SK-N-SH treated with all-trans-retinoic acid at 6 μM for 48 hours (cell line): ENCODE data around the gene EP400.

ENCODE experiments used
- ATAC-seq: fragments of 200-7000 bp; cut with Tn5 transposase; 3 replicates; pipeline ENCODE4 v1.9.1; 2020; ENCODE audit warnings: mild to moderate bottlenecking, moderate library complexity
- ARNTL ChIP-seq: fragments of 450-650 bp; formaldehyde crosslinking; IDR thresholded peaks from 2 replicates; pipeline ENCODE4 v1.5.0; 2020; ENCODE audit warnings: low read depth, mild to moderate bottlenecking, moderate library complexity, borderline replicate concordance
- BACH2 ChIP-seq: fragments of 250-450 bp; sonication (Bioruptor Pico); IDR thresholded peaks from 2 replicates; pipeline ENCODE4 v1.9.0; 2021; ENCODE audit warnings: mild to moderate bottlenecking, borderline replicate concordance
- CREB5 ChIP-seq: fragments of 250-450 bp; sonication (Bioruptor Pico); IDR thresholded peaks from 2 replicates; pipeline ENCODE4 v1.5.1; 2020; ENCODE audit warnings: low read depth, mild to moderate bottlenecking, moderate library complexity
- CSRNP3 ChIP-seq: fragments of 250-450 bp; sonication (Bioruptor Pico); IDR thresholded peaks from 2 replicates; pipeline ENCODE4 v1.5.1; 2021; ENCODE audit warnings: mild to moderate bottlenecking, moderate library complexity
- ESRRG ChIP-seq: fragments of 250-450 bp; sonication (Bioruptor Pico); IDR thresholded peaks from 2 replicates; pipeline ENCODE4 v1.6.1; 2021; ENCODE audit warnings: mild to moderate bottlenecking
- GLIS3 ChIP-seq: fragments of 250-450 bp; sonication (Bioruptor Pico); IDR thresholded peaks from 2 replicates; pipeline ENCODE4 v1.5.0; 2020; ENCODE audit warnings: mild to moderate bottlenecking, moderate library complexity
- ISL1 ChIP-seq: fragments of 250-450 bp; sonication (Bioruptor Pico); IDR thresholded peaks from 2 replicates; pipeline ENCODE4 v2.1.2; 2022; ENCODE audit warnings: mild to moderate bottlenecking, moderate library complexity
- OSR1 ChIP-seq: fragments of 250-450 bp; sonication (Bioruptor Pico); IDR thresholded peaks from 2 replicates; pipeline ENCODE4 v1.8.0; 2022; ENCODE audit warnings: moderate library complexity, mild to moderate bottlenecking, inconsistent platforms
- PPARA ChIP-seq: fragments of 250-450 bp; sonication (Bioruptor Pico); IDR thresholded peaks from 2 replicates; pipeline ENCODE4 v1.5.0; 2020; ENCODE audit warnings: mild to moderate bottlenecking, borderline replicate concordance
- RARB ChIP-seq: fragments of 250-450 bp; sonication (Bioruptor Pico); IDR thresholded peaks from 2 replicates; pipeline ENCODE4 v1.8.0; 2021; ENCODE audit warnings: mild to moderate bottlenecking, moderate library complexity
- SNAI2 ChIP-seq: fragments of 250-450 bp; sonication (Bioruptor Pico); IDR thresholded peaks from 2 replicates; pipeline ENCODE4 v1.5.0; 2020; ENCODE audit warnings: mild to moderate bottlenecking, moderate library complexity
- TCF4 ChIP-seq: fragments of 250-450 bp; sonication (Bioruptor Pico); IDR thresholded peaks from 2 replicates; pipeline ENCODE4 v1.8.0; 2021; ENCODE audit warnings: mild to moderate bottlenecking, moderate library complexity, borderline replicate concordance
- TOX ChIP-seq: fragments of 250-450 bp; sonication (Bioruptor Pico); IDR thresholded peaks from 2 replicates; pipeline ENCODE4 v1.8.0; 2021; ENCODE audit warnings: mild to moderate bottlenecking, moderate library complexity, borderline replicate concordance
- TSHZ2 ChIP-seq: fragments of 250-450 bp; sonication (Bioruptor Pico); IDR thresholded peaks from 2 replicates; pipeline ENCODE4 v1.5.0; 2020; ENCODE audit warnings: mild to moderate bottlenecking, moderate library complexity
- ZC3H10 ChIP-seq: fragments of 250-450 bp; sonication (Bioruptor Pico); IDR thresholded peaks from 2 replicates; pipeline ENCODE4 v1.5.1; 2021; ENCODE audit warnings: mild to moderate bottlenecking, moderate library complexity
- ZFP3 ChIP-seq: fragments of 250-450 bp; sonication (Bioruptor Pico); IDR thresholded peaks from 2 replicates; pipeline ENCODE4 v1.5.0; 2020; ENCODE audit warnings: mild to moderate bottlenecking, moderate library complexity
- ZFP30 ChIP-seq: fragments of 450-650 bp; formaldehyde crosslinking; IDR thresholded peaks from 2 replicates; pipeline ENCODE4 v1.5.0; 2022; ENCODE audit warnings: mild to moderate bottlenecking, moderate library complexity
- ZNF565 ChIP-seq: fragments of 450-650 bp; formaldehyde crosslinking; conservative IDR thresholded peaks from 2 replicates; pipeline ENCODE4 v1.5.0; 2020; ENCODE audit warnings: low read depth, mild to moderate bottlenecking, moderate library complexity
- ZNF70 ChIP-seq: fragments of 450-650 bp; formaldehyde crosslinking; IDR thresholded peaks from 2 replicates; pipeline ENCODE4 v1.5.0; 2020; ENCODE audit warnings: mild to moderate bottlenecking, moderate library complexity
- ZNF8 ChIP-seq: fragments of 450-650 bp; formaldehyde crosslinking; IDR thresholded peaks from 2 replicates; pipeline ENCODE4 v1.5.0; 2020; ENCODE audit warnings: mild to moderate bottlenecking, moderate library complexity
- TF ChIP-seq, protein P1 (sequence below): fragments of 250-450 bp; sonication (Bioruptor Pico); IDR thresholded peaks from 2 replicates; pipeline ENCODE4 v1.8.0; 2020; ENCODE audit warnings: mild to moderate bottlenecking, moderate library complexity, borderline replicate concordance
- TF ChIP-seq, protein P2 (sequence below): fragments of 250-450 bp; sonication (Bioruptor Pico); IDR thresholded peaks from 2 replicates; pipeline ENCODE4 v1.8.0; 2021; ENCODE audit warnings: low read depth, mild to moderate bottlenecking, moderate library complexity, borderline replicate concordance

Gene EP400

GRCh38 chr12:131934535-131934934, 15.2 kb upstream of the EP400 start:
- ATAC-seq: no peak
- TF ChIP-seq ISL1: no peak
- no peak for TF ChIP-seq ESRRG
- TF ChIP-seq CSRNP3: no peak
- TF ChIP-seq ZNF70 (CRISPR knock-in tag): no peak
- no peak for TF ChIP-seq TCF4
- TF ChIP-seq TOX (CRISPR knock-in tag): no peak
- no peak for TF ChIP-seq PPARA
- no peak for TF ChIP-seq ZNF8 (CRISPR knock-in tag)
- no peak for TF ChIP-seq ZFP3 (CRISPR knock-in tag)
- TF ChIP-seq CREB5 (CRISPR knock-in tag): no peak
- no peak for TF ChIP-seq ZNF565 (CRISPR knock-in tag)
- TF ChIP-seq, protein P1, sequence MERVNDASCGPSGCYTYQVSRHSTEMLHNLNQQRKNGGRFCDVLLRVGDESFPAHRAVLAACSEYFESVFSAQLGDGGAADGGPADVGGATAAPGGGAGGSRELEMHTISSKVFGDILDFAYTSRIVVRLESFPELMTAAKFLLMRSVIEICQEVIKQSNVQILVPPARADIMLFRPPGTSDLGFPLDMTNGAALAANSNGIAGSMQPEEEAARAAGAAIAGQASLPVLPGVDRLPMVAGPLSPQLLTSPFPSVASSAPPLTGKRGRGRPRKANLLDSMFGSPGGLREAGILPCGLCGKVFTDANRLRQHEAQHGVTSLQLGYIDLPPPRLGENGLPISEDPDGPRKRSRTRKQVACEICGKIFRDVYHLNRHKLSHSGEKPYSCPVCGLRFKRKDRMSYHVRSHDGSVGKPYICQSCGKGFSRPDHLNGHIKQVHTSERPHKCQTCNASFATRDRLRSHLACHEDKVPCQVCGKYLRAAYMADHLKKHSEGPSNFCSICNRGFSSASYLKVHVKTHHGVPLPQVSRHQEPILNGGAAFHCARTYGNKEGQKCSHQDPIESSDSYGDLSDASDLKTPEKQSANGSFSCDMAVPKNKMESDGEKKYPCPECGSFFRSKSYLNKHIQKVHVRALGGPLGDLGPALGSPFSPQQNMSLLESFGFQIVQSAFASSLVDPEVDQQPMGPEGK (CRISPR knock-in tag): no peak

DNA sequence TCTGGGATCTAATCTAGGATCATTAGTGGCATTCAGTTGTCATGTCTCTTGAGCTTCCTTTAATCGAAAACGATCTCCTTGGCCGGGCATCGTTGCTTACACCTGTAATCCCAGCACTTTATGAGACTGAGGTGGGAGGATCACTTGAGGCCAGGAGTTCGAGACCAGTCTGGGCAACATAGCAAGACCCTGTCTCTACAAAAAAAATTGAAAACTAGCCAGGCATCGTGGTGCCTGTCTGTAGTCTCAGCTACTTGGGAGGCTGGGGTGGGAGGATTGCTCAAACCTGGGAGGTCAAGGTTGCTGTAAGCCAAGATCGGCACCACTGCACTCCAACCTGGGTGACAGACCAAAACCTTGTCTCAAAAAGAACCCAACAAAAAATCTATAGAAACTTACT, 11.7 kb upstream of the EP400 start:
- no peak for ATAC-seq

GRCh38 chr12:131939007-131939406, 10.7 kb upstream of the EP400 start:
- no peak for TF ChIP-seq CREB5 (CRISPR knock-in tag)
- TF ChIP-seq ZFP30: no peak
- no peak for TF ChIP-seq ZNF8 (CRISPR knock-in tag)
- TF ChIP-seq CSRNP3: no peak
- TF ChIP-seq, protein P2, sequence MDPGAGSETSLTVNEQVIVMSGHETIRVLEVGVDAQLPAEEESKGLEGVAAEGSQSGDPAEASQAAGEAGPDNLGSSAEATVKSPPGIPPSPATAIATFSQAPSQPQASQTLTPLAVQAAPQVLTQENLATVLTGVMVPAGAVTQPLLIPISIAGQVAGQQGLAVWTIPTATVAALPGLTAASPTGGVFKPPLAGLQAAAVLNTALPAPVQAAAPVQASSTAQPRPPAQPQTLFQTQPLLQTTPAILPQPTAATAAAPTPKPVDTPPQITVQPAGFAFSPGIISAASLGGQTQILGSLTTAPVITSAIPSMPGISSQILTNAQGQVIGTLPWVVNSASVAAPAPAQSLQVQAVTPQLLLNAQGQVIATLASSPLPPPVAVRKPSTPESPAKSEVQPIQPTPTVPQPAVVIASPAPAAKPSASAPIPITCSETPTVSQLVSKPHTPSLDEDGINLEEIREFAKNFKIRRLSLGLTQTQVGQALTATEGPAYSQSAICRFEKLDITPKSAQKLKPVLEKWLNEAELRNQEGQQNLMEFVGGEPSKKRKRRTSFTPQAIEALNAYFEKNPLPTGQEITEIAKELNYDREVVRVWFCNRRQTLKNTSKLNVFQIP: no peak
- TF ChIP-seq TOX (CRISPR knock-in tag): no peak
- TF ChIP-seq ZC3H10: no peak
- no peak for TF ChIP-seq OSR1 (CRISPR knock-in tag)
- TF ChIP-seq ZNF70 (CRISPR knock-in tag): no peak
- TF ChIP-seq GLIS3 (CRISPR knock-in tag): no peak
- TF ChIP-seq ARNTL (CRISPR knock-in tag): no peak
- TF ChIP-seq TCF4: no peak
- TF ChIP-seq RARB: no peak
- no peak for TF ChIP-seq BACH2

More for the DNA sequence above, 11.7 kb upstream of the EP400 start:
- TF ChIP-seq ZC3H10 (no peak), TOX (CRISPR knock-in tag) (no peak), GLIS3 (CRISPR knock-in tag) (no peak), ZNF565 (CRISPR knock-in tag) (no peak)
- TF ChIP-seq, all 23 proteins: peak for 0

DNA sequence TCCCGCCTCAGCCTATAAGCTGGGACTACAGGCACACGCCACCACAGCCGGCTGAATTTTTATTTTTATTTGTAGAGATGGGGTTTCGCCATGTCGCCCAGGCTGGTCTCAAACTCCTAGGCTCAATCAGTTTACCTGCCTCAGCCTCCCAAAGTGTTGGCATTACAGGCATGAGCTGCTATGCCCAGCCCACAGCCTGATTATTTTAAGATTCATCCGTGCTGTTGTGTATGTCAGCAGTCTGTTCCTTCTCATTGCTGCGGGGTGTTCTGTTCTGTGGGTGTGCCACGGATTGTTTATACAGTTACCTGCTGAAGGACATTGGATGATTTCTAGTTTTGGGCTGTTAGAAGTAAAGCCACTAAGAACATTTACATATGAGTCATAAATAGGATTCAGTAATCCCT, 9.6 kb upstream of the EP400 start:
- ATAC-seq: no peak
- no peak for TF ChIP-seq CREB5 (CRISPR knock-in tag)
- no peak for TF ChIP-seq SNAI2 (CRISPR knock-in tag)
- TF ChIP-seq ZNF70 (CRISPR knock-in tag): no peak
- TF ChIP-seq, protein P2: no peak
- TF ChIP-seq ZC3H10: no peak
- TF ChIP-seq GLIS3 (CRISPR knock-in tag): no peak
- TF ChIP-seq TSHZ2 (CRISPR knock-in tag): no peak

More at GRCh38 chr12:131939007-131939406, 10.7 kb upstream of the EP400 start:
- ATAC-seq: no peak
